Nephron (organoid): ENCODE results near the gene FSD1.

Source experiments
- H3K27ac Mint-ChIP-seq, 3 experiments: 2 replicates each; pipeline ENCODE4 v1.8.0; 2020; ENCODE audit warnings: mixed read lengths in 3 of 3, mild to moderate bottlenecking in 2 of 3, moderate library complexity in 1 of 3
- H3K27me3 Mint-ChIP-seq: 2 replicates; pipeline ENCODE4 v1.8.0; 2021; ENCODE audit warnings: low read depth, mild to moderate bottlenecking, moderate library complexity, mixed read lengths
- H3K36me3 Mint-ChIP-seq: 2 replicates; pipeline ENCODE4 v1.8.0; 2020; ENCODE audit warnings: low read depth, mixed read lengths
- H3K4me1 Mint-ChIP-seq: 2 replicates; pipeline ENCODE4 v1.8.0; 2020; ENCODE audit warnings: mixed read lengths
- H3K4me3 Mint-ChIP-seq, 3 experiments: 2 replicates each; pipeline ENCODE4 v1.8.0; 2020; ENCODE audit warnings: mild to moderate bottlenecking in 3 of 3, mixed read lengths in 3 of 3, moderate library complexity in 2 of 3
- H3K9me3 Mint-ChIP-seq: 2 replicates; pipeline ENCODE4 v1.8.0; 2020; ENCODE audit warnings: mixed read lengths
- TF ChIP-seq, protein P1 (sequence below), 3 experiments: fragments of 200-600 bp; sonication (generic); IDR thresholded peaks; one replicate each; pipeline ENCODE4 v1.5.0; 2021; ENCODE audit warnings: antibody characterized with exemption in 3 of 3; ENCODE audit not compliant: unreplicated experiment in 3 of 3

FSD1 gene

DNA sequence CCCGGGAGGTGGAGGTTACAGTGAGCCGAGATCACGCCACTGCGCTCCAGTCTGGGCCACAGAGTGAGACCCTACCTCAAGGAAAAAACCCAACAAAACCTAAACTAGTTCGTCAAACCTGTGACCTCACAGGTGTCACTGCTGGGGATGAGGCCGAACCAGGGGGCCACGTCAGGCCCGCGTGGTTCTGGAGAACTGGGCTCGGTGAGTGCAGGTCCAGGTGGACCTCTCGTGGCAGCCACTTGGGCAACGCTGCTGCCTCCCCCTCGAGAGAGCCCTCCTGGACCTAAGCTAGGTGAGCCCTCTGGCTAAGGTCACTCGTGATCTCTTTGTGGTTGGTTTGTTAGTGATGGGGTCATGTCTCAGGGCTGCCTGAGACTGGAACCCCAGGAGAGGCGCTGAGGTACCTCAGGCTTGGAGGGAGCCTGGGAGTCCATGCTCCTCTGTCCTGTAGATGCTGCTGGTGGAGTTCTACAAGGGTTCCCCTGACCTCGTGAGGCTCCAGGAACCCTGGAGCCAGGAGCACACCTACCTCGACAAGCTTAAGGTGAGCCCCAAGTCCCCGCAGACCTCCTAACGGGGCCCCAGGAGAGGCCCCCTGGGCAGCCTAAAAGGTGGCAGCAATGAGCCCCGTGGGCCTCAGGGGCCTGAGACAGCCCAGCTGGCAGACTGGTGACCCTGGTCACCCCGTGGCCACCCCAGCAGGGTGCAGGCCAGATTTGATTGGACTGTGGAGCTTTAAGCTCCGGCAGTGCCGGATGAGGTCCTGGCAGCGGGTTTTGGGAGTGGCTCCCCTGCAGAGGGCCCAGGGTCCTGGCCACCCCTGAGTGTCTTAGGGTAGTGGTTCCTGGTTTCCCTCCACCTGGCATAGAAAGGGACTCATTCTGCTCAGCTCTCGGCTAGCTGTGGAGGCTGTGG lies 54.6 kb downstream of the FSD1 start:
- no peaks in the 10 kb centered on the region for H3K9me3 Mint-ChIP-seq
- H3K27me3 Mint-ChIP-seq, result no peaks in the 10 kb centered on the region
- TF ChIP-seq, protein P1, sequence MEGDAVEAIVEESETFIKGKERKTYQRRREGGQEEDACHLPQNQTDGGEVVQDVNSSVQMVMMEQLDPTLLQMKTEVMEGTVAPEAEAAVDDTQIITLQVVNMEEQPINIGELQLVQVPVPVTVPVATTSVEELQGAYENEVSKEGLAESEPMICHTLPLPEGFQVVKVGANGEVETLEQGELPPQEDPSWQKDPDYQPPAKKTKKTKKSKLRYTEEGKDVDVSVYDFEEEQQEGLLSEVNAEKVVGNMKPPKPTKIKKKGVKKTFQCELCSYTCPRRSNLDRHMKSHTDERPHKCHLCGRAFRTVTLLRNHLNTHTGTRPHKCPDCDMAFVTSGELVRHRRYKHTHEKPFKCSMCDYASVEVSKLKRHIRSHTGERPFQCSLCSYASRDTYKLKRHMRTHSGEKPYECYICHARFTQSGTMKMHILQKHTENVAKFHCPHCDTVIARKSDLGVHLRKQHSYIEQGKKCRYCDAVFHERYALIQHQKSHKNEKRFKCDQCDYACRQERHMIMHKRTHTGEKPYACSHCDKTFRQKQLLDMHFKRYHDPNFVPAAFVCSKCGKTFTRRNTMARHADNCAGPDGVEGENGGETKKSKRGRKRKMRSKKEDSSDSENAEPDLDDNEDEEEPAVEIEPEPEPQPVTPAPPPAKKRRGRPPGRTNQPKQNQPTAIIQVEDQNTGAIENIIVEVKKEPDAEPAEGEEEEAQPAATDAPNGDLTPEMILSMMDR (IDR thresholded peaks at IDR 0.05; ENCODE audit: unreplicated experiment in 3 of 3), result no peak
- peaks cover 8% of the 10 kb centered on the region for H3K4me1 Mint-ChIP-seq
- no peak overlapping the region for H3K27ac Mint-ChIP-seq
- no peak overlapping the region for H3K4me3 Mint-ChIP-seq
- H3K36me3 Mint-ChIP-seq, result peaks cover 13% of the 10 kb centered on the region

DNA sequence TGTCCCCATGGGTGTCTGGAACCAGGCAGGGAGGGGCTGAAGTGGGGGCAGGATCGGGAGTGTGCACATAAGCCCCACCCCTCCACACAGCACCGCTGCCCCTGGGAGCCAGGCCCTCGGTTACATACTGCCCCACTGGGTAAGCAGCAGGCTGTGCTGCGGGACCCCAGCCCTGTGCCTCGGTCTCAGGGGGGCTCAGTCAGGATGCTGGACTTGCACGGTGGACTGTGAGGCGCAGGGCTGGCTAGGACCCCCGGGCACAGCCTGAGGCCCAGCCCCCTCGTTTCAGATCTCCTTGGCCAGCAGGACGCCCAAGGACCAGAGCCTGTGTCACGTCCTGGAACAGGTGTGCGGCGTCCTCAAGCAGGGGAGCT lies 55.2 kb downstream of the FSD1 start:
- H3K4me3 Mint-ChIP-seq, result no peak overlapping the region
- H3K36me3 Mint-ChIP-seq, result peaks cover 13% of the 10 kb centered on the region
- no peaks in the 10 kb centered on the region for H3K27me3 Mint-ChIP-seq
- H3K4me1 Mint-ChIP-seq, result peaks cover 8% of the 10 kb centered on the region
- TF ChIP-seq, protein P1 (IDR thresholded peaks at IDR 0.05; ENCODE audit: unreplicated experiment in 3 of 3), result no peak
- H3K9me3 Mint-ChIP-seq, result no peaks in the 10 kb centered on the region
- no peak overlapping the region for H3K27ac Mint-ChIP-seq

DNA sequence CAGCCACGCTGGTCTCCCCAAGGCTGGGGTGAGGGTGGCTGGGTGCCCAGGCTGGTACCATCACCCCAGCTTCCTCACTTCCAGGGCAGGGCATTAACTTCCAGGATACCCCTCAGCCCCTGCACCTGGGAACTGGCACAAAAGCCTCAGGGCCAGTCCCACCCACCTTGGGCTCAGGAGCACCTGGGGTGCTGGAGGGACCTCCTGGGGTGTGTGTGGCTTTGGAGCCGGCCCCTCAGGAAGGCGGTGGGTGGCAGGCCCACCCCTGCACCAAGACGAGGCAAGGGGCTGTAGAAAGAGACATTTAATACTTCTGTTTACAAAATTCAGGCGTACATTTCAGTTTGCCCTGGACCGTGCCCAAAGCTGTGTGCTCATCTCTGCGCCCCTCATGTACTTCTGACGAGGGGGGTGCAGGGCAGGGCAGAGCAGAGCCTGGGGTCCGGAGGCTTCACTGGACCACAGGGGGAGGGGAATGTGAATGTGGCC lies 55.7 kb downstream of the FSD1 start:
- H3K27ac Mint-ChIP-seq, result peak overlapping the region; percentile 44 to 81 (median 63)
- H3K9me3 Mint-ChIP-seq, result no peaks in the 10 kb centered on the region
- TF ChIP-seq, protein P1 (IDR thresholded peaks at IDR 0.05; ENCODE audit: unreplicated experiment in 3 of 3), result no peak
- peaks cover 13% of the 10 kb centered on the region for H3K36me3 Mint-ChIP-seq
- H3K27me3 Mint-ChIP-seq, result no peaks in the 10 kb centered on the region
- peaks cover 8% of the 10 kb centered on the region for H3K4me1 Mint-ChIP-seq
- H3K4me3 Mint-ChIP-seq, result no peak overlapping the region

DNA sequence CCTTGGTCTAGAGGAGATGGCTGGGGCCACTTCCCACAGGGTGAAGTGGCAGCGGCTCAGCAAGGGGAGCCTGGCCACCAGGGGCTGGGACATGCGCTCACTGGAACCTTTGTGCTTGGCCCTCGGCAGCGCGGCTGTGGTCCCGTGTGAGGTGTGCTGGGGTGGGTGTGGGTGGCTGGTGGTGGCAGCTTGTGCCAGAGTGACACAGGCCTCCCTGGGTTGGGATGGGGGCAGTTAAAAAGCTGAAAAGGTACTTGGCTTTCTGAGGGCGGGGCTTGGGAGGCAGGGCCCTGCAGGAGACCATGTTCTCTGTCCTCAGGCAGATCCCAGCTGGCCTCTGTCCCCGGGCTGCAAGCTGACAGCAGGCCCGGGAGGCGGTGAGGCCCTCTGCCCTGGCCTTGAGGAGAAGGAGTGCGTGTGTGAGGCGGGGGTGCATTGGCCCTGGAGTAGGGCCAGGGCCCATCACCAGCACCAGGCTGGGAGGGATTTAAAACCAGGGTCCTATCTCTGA lies 56.3 kb downstream of the FSD1 start:
- H3K27me3 Mint-ChIP-seq, result no peaks in the 10 kb centered on the region
- no peak overlapping the region for H3K4me3 Mint-ChIP-seq
- peaks cover 13% of the 10 kb centered on the region for H3K36me3 Mint-ChIP-seq
- peak overlapping the region; percentile 44 to 81 (median 63) for H3K27ac Mint-ChIP-seq
- H3K4me1 Mint-ChIP-seq, result peaks cover 8% of the 10 kb centered on the region
- H3K9me3 Mint-ChIP-seq, result no peaks in the 10 kb centered on the region
- TF ChIP-seq, protein P1 (IDR thresholded peaks at IDR 0.05; ENCODE audit: unreplicated experiment in 3 of 3), result no peak

DNA sequence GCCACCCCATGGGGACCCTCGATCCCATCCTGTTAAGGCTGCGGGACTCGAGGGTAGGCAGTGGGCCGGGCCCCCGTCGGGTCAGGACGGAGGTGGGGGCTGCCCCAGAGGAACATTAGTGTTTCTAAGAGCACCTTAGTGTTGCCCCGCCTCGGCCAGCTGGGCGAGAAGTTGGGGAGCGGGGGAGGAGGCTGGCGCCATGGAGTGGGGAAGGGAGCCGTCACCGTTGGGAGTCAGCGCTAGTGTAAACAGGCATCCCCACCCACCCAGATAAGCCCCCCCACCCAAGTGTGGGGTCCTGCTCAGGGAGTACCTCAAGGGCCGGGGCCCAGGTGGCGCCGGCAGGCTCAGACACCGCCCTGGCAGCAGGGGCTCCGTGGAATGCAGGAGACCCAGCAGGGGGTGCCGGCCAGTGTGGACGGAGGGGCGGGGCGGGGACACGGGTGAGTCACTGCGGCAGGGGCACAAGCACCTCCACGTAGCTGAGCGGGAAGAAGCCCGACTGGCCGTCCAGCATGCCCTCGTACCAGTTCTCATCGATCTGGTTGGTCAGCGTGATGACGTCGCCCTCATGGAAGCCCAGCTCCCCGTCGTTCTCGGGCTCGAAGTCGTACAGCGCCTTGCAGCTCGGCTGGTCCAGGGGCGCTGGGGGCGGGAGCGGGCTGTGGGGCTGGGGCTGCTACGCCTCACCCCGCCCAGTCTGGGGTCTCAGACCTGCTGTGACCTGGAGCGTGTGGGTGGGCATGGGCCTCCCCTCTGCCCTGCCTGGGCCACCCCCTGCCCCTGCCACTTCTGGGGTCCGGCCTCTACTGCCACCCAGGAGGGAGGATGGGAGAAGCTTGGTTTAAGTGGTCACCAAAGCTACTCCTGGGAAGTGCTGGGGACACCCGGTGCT lies 57.0 kb downstream of the FSD1 start:
- H3K4me3 Mint-ChIP-seq, result no peak overlapping the region
- H3K27me3 Mint-ChIP-seq, result no peaks in the 10 kb centered on the region
- TF ChIP-seq, protein P1 (IDR thresholded peaks at IDR 0.05; ENCODE audit: unreplicated experiment in 3 of 3), result no peak
- H3K9me3 Mint-ChIP-seq, result no peaks in the 10 kb centered on the region
- peak overlapping the region in 2 of 3 experiments; percentile 63 to 81 for H3K27ac Mint-ChIP-seq
- peaks cover 8% of the 10 kb centered on the region for H3K4me1 Mint-ChIP-seq
- H3K36me3 Mint-ChIP-seq, result peaks cover 13% of the 10 kb centered on the region
